ENCODE data around the gene UCK2. TPM values are rescaled to one million over a fixed set of nuclear protein-coding genes. Genes with fewer than 3 reads are reported as not detected.

The UCK2 gene
- total and polyA plus RNA-seq, 2 of the 8 experiments (the other 6 are each of a cell fraction or from before 2014, with no cell fraction given), result 103 to 109 TPM

DNA sequence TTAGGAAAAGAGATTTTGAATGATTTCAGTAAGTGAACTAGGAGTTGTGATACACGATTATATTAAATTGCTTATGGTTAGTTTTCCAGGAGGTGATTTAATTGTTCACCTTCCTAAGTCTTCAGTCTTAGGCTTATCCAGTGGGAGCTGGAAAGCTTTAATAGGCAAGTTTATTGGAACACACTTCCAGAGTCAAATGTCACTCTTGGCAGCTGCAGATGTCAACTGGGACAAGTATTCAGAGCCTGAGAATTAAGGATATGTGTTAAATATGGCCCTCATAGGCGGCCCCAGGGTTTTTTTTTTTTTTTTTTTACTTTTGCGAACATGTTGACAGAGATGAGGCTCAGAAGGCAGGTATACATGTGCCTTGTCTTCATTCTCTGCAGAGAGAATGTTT, 29.2 kb downstream of the UCK2 start:
- H3K27me3 ChIP-seq (replicated peaks in 1 of 4; ENCODE audit: control insufficient read depth in 3 of 4, extremely low read depth in 1 of 4, insufficient read depth in 3 of 4, low read length in 3 of 4), result no peaks in the 10 kb centered on the region
- no peak overlapping the region for H3K4ac ChIP-seq (replicated peaks; ENCODE audit: insufficient read length, low read depth, low read length)
- H4K91ac ChIP-seq (replicated peaks; ENCODE audit: insufficient read length, low read length), result no peak overlapping the region
- no peak overlapping the region for H4K8ac ChIP-seq (ENCODE audit: extremely low read depth, insufficient read depth, low read length)
- no peak overlapping the region for H3K14ac ChIP-seq (ENCODE audit: insufficient read length)
- CTCF ChIA-PET (ENCODE audit: partially characterized antibody), result interaction anchor here (0.6 to 2.9 kb wide), 4 partner anchors 14 to 48 kb away, joined by 3 to 12 read pairs (median 4); no protein-coding TSS in a partner anchor
- H3K36me3 ChIP-seq (ENCODE audit: control insufficient read depth in 2 of 4, insufficient read depth in 4 of 4, low read length in 3 of 4), result no peaks in the 10 kb centered on the region
- H3K9ac ChIP-seq (replicated peaks in 1 of 4; ENCODE audit: extremely low read depth in 1 of 4, low read depth in 3 of 4, low read length in 3 of 4), result no peak overlapping the region
- no peak overlapping the region for H2AFZ ChIP-seq (ENCODE audit: low read length)
- H2BK20ac ChIP-seq (ENCODE audit: low read length), result no peak overlapping the region
- no peak overlapping the region for H3K18ac ChIP-seq (ENCODE audit: extremely low read depth, low read length)
- peaks cover 43 to 57% of the 10 kb centered on the region in 2 experiments for H4K20me1 ChIP-seq (replicated peaks in 1 of 2; ENCODE audit: control insufficient read depth in 1 of 2, insufficient read depth in 2 of 2, low read length in 2 of 2)
- FAIRE-seq (no peak), DNase-seq (ENCODE audit: low read depth in 1 of 2, low spot score in 2 of 2) (no peak)
- peaks cover 23% of the 10 kb centered on the region for H3K79me1 ChIP-seq (ENCODE audit: low read depth, low read length)
- peaks cover 4 to 32% (median 24%) of the 10 kb centered on the region in 4 experiments for H3K4me1 ChIP-seq (replicated peaks in 1 of 4; ENCODE audit: control insufficient read depth in 3 of 4, insufficient read depth in 4 of 4, low read length in 3 of 4)
- POLR2A ChIA-PET (ENCODE audit: partially characterized antibody), result interaction anchor here (0.5 to 2.0 kb wide), 3 partner anchors 28 to 662 kb away, joined by 3 to 14 read pairs (median 3); partner anchors contain the start of gene UCK2
- no peak overlapping the region for H4K5ac ChIP-seq (ENCODE audit: insufficient read length, low read depth, low read length)
- H2BK12ac ChIP-seq (ENCODE audit: low read depth, low read length), result no peak overlapping the region
- H2BK5ac ChIP-seq (ENCODE audit: low read depth, low read length), result no peak overlapping the region
- H3K79me2 ChIP-seq (ENCODE audit: control insufficient read depth in 1 of 2, insufficient read depth in 2 of 2, low read length in 2 of 2), result peaks cover 47 to 98% of the 10 kb centered on the region in 2 experiments
- H2AK5ac ChIP-seq (ENCODE audit: low read depth, low read length), result no peak overlapping the region
- no peak overlapping the region for H3K56ac ChIP-seq (replicated peaks; ENCODE audit: insufficient read length, low read depth, low read length)
- peak overlapping the region; percentile 37 to 41 for H3K4me2 ChIP-seq (ENCODE audit: insufficient read depth in 1 of 2, low read depth in 2 of 2, low read length in 2 of 2)
- peak overlapping the region in 1 of 4 experiments; percentile 30; a peak in 2 of 8 replicates for H3K4me3 ChIP-seq (ENCODE audit: extremely low read depth in 1 of 4, insufficient read depth in 2 of 4, low read depth in 3 of 4, low read length in 4 of 4)
- WGBS, 2 experiments (ENCODE audit: extremely low coverage in 1 of 2, insufficient coverage in 1 of 2, insufficient read length in 1 of 2, insufficient replicate concordance in 2 of 2, low coverage in 1 of 2, low lambda C conversion rate in 2 of 2, missing lambda C conversion rate in 1 of 2), result 44% methylated on average over 3 of the region's 3 CpGs; no CpG with 5 or more reads in 1 of the 2 experiments
- H2BK120ac ChIP-seq (replicated peaks; ENCODE audit: low read depth, low read length), result no peak overlapping the region
- no peaks in the 10 kb centered on the region for H3K23me2 ChIP-seq (ENCODE audit: low read depth, low read length)
- H3K23ac ChIP-seq (ENCODE audit: insufficient read length), result no peak overlapping the region
- no peak overlapping the region for H3K27ac ChIP-seq (ENCODE audit: low read depth, low read length)
- no peaks in the 10 kb centered on the region for H3K9me3 ChIP-seq (ENCODE audit: insufficient read depth in 2 of 2, low read depth in 1 of 2, low read length in 1 of 2)
- H2BK15ac ChIP-seq (ENCODE audit: low read length), result no peak overlapping the region
- TF ChIP-seq, protein P1, sequence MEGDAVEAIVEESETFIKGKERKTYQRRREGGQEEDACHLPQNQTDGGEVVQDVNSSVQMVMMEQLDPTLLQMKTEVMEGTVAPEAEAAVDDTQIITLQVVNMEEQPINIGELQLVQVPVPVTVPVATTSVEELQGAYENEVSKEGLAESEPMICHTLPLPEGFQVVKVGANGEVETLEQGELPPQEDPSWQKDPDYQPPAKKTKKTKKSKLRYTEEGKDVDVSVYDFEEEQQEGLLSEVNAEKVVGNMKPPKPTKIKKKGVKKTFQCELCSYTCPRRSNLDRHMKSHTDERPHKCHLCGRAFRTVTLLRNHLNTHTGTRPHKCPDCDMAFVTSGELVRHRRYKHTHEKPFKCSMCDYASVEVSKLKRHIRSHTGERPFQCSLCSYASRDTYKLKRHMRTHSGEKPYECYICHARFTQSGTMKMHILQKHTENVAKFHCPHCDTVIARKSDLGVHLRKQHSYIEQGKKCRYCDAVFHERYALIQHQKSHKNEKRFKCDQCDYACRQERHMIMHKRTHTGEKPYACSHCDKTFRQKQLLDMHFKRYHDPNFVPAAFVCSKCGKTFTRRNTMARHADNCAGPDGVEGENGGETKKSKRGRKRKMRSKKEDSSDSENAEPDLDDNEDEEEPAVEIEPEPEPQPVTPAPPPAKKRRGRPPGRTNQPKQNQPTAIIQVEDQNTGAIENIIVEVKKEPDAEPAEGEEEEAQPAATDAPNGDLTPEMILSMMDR (IDR thresholded peaks at IDR 0.05; ENCODE audit: control extremely low read depth in 1 of 3, insufficient read depth in 1 of 3, low read depth in 1 of 3, low read length in 3 of 3), result no peak
- TF ChIP-seq POLR2AphosphoS5 (IDR thresholded peaks at IDR 0.05; ENCODE audit: low read depth, low read length), result no peak
- no peak for TF ChIP-seq HDAC2 (IDR thresholded peaks at IDR 0.05; ENCODE audit: borderline replicate concordance in 1 of 2, low read depth in 2 of 2, low read length in 2 of 2)
- TF ChIP-seq SP4 (IDR thresholded peaks at IDR 0.05; ENCODE audit: low read length), result no peak
- no peak for TF ChIP-seq EGR1 (IDR thresholded peaks at IDR 0.05; ENCODE audit: borderline replicate concordance, low read depth, low read length)
- TF ChIP-seq SIX5 (IDR thresholded peaks at IDR 0.05; ENCODE audit: low read depth, low read length), result no peak
- TF ChIP-seq TCF12 (IDR thresholded peaks at IDR 0.05; ENCODE audit: low read depth, low read length), result no peak
- TF ChIP-seq RXRA (IDR thresholded peaks at IDR 0.05; ENCODE audit: insufficient read depth, low read depth, low read length), result no peak
- no peak for TF ChIP-seq NRF1 (IDR thresholded peaks at IDR 0.05; ENCODE audit: low read depth, low read length)
- no peak for TF ChIP-seq YY1 (IDR thresholded peaks at IDR 0.05; ENCODE audit: low read depth, low read length)
- no peak for TF ChIP-seq CHD1 (IDR thresholded peaks at IDR 0.05; ENCODE audit: low read depth, low read length)
- no peak for TF ChIP-seq RNF2 (IDR thresholded peaks at IDR 0.05; ENCODE audit: borderline replicate concordance, low read depth, low read length, missing control alignments, poor library complexity, severe bottlenecking)

Data from H1 (cell line).